GM12878 (cell line): ENCODE data around the gene PRMT7. TPM values are rescaled to one million over a fixed set of nuclear protein-coding genes. Genes with fewer than 3 reads are reported as not detected.

Source experiments
- ATF2 ChIP-seq: IDR thresholded peaks from 2 replicates; pipeline ENCODE4 v1.6.1; 2012; ENCODE audit warnings: low read length, inconsistent platforms
- CBX5 ChIP-seq: sonication (generic); IDR thresholded peaks from 2 replicates; pipeline ENCODE4 v1.6.1; 2016; ENCODE audit warnings: low read depth, moderate library complexity, mild to moderate bottlenecking, inconsistent platforms
- E4F1 ChIP-seq: fragments of 450-650 bp; IDR thresholded peaks from 2 replicates; pipeline ENCODE4 v1.6.1; 2018; ENCODE audit warnings: borderline replicate concordance, mild to moderate bottlenecking; ENCODE audit not compliant: partially characterized antibody
- GATAD2B ChIP-seq: fragments of 450-650 bp; conservative IDR thresholded peaks from 2 replicates; pipeline ENCODE4 v1.6.1; 2017; ENCODE audit warnings: low read depth, mild to moderate bottlenecking, moderate library complexity
- HDAC2 ChIP-seq: fragments of 200-600 bp; sonication (generic); IDR thresholded peaks from 2 replicates; pipeline ENCODE4 v1.6.1; 2017
- IKZF1 ChIP-seq: fragments of 450-650 bp; conservative IDR thresholded peaks from 2 replicates; pipeline ENCODE4 v1.6.1; 2017; ENCODE audit warnings: antibody characterized with exemption, mild to moderate bottlenecking
- MAX ChIP-seq: IDR thresholded peaks from 2 replicates; pipeline ENCODE4 v1.6.1; 2012; ENCODE audit warnings: low read depth, low read length, improper control_type of control experiment
- NFYA ChIP-seq: IDR thresholded peaks from 2 replicates; pipeline ENCODE4 v1.6.1; 2011; ENCODE audit warnings: low read depth, mild to moderate bottlenecking, low read length, improper control_type of control experiment, borderline replicate concordance
- NRF1 ChIP-seq: conservative IDR thresholded peaks from 2 replicates; pipeline ENCODE4 v1.6.1; 2011; ENCODE audit warnings: mild to moderate bottlenecking, low read depth, low read length, improper control_type of control experiment
- PAX8 ChIP-seq: fragments of 450-650 bp; IDR thresholded peaks from 2 replicates; pipeline ENCODE4 v1.6.1; 2017; ENCODE audit warnings: mild to moderate bottlenecking, moderate library complexity
- POLR2AphosphoS5 ChIP-seq: IDR thresholded peaks from 2 replicates; pipeline ENCODE4 v1.6.1; 2011; ENCODE audit warnings: mild to moderate bottlenecking, low read length, inconsistent platforms
- STAT1 ChIP-seq: fragments of 450-650 bp; conservative IDR thresholded peaks from 2 replicates; pipeline ENCODE4 v1.6.1; 2014; ENCODE audit warnings: antibody characterized with exemption, mild to moderate bottlenecking
- polyA plus RNA-seq, 11 experiments: library from polyadenylated mRNA; depleted of rRNA in 4 of 11; unstranded in 6 of 11; stranded (reverse) in 5 of 11; fragments of >200 nt; fragmentation: Nextera tagmentation in 4 of 11; fragmentation: Illumina TruSeq in 1 of 11; extraction: Ambion mirVana in 4 of 11; extraction: Trizol in 1 of 11; gene quantifications; 1 replicate in 1 of 11; 2 replicates in 10 of 11; pipeline versions ENCODE4 v1.2.1 to v1.2.3, GENCODE V29; 2011 to 2016; ENCODE audit warnings: inconsistent platforms in 2 of 11, missing spikeins in 2 of 11, low read depth in 1 of 11
- total RNA-seq, 4 experiments: library from RNA; depleted of rRNA in 3 of 4; stranded (reverse); fragments of >200 nt in 3 of 4; fragmentation: Illumina TruSeq in 1 of 4; extraction: Trizol in 1 of 4; gene quantifications; 2 replicates each; pipeline versions ENCODE4 v1.2.1 to v1.2.3, GENCODE V29; 2013 to 2021
- TF ChIP-seq, protein P1 (sequence below): fragments of 450-650 bp; formaldehyde crosslinking; IDR thresholded peaks from 2 replicates; pipeline ENCODE4 v1.4.0; 2020; ENCODE audit warnings: mild to moderate bottlenecking, moderate library complexity
- TF ChIP-seq, protein P2 (sequence below): fragments of 450-650 bp; conservative IDR thresholded peaks from 2 replicates; pipeline ENCODE4 v1.6.1; 2017; ENCODE audit warnings: mild to moderate bottlenecking, moderate library complexity
- TF ChIP-seq, protein P3 (sequence below): fragments of 450-650 bp; IDR thresholded peaks from 2 replicates; pipeline ENCODE4 v1.6.1; 2017; ENCODE audit warnings: borderline replicate concordance
- TF ChIP-seq, protein P4 (sequence below): IDR thresholded peaks from 2 replicates; pipeline ENCODE4 v1.6.1; 2011; ENCODE audit warnings: low read depth, low read length, improper control_type of control experiment, borderline replicate concordance
- TF ChIP-seq, protein P5 (sequence below): IDR thresholded peaks from 2 replicates; pipeline ENCODE4 v1.6.1; 2011; ENCODE audit warnings: low read depth, mild to moderate bottlenecking, low read length, moderate library complexity, borderline replicate concordance; ENCODE audit errors: extremely low read depth

Gene PRMT7
- total and polyA plus RNA-seq, 10 of the 15 experiments (the other 5 are each of a cell fraction or from before 2014, with no cell fraction given) = 5.1 to 56.1 (median 42.0) TPM

DNA sequence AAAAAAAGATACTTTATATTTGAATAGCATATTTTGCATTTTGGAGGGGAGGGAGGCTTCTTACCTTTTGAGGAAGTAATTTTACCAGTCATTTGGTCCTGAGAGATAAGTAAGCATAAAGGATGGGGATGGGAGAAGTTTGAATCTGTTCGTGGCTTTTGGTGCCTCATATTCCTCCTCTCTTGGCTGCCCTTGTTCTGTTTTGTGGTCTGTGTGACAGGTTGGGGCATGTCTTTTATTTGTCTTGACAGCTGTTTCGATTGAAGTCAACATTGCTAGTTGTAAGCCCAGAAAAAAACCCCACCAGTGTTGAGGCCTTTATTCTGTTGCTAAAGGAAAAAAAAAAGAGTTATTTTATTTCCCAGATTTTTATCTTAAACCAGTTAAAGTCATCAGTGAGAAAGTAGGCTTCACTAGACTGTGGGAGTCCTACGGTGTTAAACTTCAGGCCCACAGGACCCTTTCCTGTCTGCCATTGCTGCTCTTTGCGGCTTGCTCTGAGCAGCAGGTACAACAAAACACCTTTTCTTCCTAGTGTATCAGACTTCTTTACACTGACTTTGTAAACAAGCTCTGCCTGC lies 35.1 kb upstream of the PRMT7 start (continued):
- TF ChIP-seq ATF2 (peak; percentile 69), HDAC2 (no peak), E4F1 (no peak), STAT1 (no peak), PAX8 (peak; percentile 93), GATAD2B (no peak), IKZF1 (peak; percentile 80), NFYA (no peak), CBX5 (no peak), MAX (no peak), POLR2AphosphoS5 (no peak), NRF1 (no peak)
- TF ChIP-seq, protein P1, sequence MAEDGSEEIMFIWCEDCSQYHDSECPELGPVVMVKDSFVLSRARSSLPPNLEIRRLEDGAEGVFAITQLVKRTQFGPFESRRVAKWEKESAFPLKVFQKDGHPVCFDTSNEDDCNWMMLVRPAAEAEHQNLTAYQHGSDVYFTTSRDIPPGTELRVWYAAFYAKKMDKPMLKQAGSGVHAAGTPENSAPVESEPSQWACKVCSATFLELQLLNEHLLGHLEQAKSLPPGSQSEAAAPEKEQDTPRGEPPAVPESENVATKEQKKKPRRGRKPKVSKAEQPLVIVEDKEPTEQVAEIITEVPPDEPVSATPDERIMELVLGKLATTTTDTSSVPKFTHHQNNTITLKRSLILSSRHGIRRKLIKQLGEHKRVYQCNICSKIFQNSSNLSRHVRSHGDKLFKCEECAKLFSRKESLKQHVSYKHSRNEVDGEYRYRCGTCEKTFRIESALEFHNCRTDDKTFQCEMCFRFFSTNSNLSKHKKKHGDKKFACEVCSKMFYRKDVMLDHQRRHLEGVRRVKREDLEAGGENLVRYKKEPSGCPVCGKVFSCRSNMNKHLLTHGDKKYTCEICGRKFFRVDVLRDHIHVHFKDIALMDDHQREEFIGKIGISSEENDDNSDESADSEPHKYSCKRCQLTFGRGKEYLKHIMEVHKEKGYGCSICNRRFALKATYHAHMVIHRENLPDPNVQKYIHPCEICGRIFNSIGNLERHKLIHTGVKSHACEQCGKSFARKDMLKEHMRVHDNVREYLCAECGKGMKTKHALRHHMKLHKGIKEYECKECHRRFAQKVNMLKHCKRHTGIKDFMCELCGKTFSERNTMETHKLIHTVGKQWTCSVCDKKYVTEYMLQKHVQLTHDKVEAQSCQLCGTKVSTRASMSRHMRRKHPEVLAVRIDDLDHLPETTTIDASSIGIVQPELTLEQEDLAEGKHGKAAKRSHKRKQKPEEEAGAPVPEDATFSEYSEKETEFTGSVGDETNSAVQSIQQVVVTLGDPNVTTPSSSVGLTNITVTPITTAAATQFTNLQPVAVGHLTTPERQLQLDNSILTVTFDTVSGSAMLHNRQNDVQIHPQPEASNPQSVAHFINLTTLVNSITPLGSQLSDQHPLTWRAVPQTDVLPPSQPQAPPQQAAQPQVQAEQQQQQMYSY = no peak
- TF ChIP-seq, protein P2, sequence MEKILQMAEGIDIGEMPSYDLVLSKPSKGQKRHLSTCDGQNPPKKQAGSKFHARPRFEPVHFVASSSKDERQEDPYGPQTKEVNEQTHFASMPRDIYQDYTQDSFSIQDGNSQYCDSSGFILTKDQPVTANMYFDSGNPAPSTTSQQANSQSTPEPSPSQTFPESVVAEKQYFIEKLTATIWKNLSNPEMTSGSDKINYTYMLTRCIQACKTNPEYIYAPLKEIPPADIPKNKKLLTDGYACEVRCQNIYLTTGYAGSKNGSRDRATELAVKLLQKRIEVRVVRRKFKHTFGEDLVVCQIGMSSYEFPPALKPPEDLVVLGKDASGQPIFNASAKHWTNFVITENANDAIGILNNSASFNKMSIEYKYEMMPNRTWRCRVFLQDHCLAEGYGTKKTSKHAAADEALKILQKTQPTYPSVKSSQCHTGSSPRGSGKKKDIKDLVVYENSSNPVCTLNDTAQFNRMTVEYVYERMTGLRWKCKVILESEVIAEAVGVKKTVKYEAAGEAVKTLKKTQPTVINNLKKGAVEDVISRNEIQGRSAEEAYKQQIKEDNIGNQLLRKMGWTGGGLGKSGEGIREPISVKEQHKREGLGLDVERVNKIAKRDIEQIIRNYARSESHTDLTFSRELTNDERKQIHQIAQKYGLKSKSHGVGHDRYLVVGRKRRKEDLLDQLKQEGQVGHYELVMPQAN = peak; percentile 75
- TF ChIP-seq, protein P3, sequence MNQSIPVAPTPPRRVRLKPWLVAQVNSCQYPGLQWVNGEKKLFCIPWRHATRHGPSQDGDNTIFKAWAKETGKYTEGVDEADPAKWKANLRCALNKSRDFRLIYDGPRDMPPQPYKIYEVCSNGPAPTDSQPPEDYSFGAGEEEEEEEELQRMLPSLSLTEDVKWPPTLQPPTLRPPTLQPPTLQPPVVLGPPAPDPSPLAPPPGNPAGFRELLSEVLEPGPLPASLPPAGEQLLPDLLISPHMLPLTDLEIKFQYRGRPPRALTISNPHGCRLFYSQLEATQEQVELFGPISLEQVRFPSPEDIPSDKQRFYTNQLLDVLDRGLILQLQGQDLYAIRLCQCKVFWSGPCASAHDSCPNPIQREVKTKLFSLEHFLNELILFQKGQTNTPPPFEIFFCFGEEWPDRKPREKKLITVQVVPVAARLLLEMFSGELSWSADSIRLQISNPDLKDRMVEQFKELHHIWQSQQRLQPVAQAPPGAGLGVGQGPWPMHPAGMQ = no peak
- TF ChIP-seq, protein P4, sequence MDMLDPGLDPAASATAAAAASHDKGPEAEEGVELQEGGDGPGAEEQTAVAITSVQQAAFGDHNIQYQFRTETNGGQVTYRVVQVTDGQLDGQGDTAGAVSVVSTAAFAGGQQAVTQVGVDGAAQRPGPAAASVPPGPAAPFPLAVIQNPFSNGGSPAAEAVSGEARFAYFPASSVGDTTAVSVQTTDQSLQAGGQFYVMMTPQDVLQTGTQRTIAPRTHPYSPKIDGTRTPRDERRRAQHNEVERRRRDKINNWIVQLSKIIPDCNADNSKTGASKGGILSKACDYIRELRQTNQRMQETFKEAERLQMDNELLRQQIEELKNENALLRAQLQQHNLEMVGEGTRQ = no peak
- TF ChIP-seq, protein P5, sequence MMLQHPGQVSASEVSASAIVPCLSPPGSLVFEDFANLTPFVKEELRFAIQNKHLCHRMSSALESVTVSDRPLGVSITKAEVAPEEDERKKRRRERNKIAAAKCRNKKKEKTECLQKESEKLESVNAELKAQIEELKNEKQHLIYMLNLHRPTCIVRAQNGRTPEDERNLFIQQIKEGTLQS = no peak
